SW 1271 (cell line): ENCODE data around the gene NRP2.

Experiments
- DNase-seq, 2 experiments: peaks; one replicate each; lab custom pipeline; 2025; lab: John Stamatoyannopoulos, UW

Gene NRP2

DNA sequence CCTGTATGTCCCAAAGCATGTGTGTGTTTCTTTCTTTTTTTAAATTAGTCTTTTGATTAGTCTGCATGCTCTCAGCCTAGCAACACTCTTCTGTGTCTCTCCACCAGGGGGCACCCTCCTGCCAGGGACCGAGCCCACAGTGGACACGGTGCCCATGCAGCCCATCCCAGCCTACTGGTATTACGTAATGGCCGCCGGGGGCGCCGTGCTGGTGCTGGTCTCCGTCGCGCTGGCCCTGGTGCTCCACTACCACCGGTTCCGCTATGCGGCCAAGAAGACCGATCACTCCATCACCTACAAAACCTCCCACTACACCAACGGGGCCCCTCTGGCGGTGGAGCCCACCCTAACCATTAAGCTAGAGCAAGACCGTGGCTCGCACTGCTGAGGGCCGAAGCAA is 93.8 kb downstream of the NRP2 start:
- peak in 1 of 2 experiments; percentile 4 for DNase-seq

DNA sequence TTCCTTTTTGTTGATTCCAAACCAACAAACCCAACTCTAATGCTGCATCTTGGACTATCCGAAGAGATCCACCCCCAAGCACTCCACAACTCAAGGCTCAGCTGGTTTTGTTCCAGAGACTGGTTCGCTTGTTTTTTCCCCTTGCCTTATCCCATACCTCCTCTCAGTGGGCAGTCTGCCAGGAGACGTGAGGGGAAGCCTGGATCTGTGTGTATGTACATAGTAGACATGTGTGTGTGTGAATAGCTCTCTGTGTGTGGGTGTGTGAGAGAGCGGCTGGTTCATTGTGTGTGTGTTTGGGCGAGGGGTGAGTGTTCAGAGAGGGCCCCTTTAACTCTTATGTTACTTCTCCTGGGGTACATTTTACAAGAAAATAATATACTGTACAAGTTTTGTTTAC is 94.4 kb downstream of the NRP2 start:
- DNase-seq = no peak

DNA sequence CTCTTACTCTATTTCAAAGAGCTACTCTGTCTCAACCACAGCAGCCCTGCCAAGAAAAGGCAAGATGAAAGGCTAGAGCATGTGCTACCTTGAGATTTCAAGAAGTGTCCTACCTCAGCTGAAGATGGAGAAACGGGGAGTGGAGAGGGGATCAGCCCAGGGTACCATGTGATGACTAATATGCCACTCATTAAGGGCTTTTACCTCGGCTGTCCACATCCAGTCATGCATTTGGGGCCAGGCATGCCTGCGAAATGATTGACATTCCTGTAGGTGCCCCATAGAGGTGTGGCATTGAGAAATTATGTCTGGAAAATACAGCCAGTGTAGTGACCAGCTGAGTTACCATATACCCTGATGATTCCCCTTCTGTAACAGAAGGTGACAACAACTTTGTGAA is 96.1 kb downstream of the NRP2 start:
- no peak for DNase-seq

DNA sequence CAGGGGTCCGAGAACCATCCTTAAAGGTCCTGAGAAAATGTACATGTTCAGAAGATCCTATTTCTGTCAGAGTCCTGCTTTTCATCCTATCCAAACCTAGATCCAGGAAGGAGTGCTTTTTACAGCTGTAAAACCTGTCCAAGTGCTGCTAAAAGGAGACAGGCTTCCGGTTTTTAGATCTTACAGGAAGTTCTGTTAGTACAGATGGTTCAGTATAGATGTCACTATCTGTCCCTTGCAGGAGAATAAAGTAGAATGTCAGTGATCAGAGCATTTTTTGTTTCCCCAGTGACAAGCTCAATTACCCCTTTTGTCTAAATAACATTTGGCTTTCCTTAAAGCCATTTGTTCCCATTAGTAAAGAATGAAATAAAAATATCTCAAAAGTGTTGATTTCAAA is 98.3 kb downstream of the NRP2 start:
- DNase-seq = no peak

DNA sequence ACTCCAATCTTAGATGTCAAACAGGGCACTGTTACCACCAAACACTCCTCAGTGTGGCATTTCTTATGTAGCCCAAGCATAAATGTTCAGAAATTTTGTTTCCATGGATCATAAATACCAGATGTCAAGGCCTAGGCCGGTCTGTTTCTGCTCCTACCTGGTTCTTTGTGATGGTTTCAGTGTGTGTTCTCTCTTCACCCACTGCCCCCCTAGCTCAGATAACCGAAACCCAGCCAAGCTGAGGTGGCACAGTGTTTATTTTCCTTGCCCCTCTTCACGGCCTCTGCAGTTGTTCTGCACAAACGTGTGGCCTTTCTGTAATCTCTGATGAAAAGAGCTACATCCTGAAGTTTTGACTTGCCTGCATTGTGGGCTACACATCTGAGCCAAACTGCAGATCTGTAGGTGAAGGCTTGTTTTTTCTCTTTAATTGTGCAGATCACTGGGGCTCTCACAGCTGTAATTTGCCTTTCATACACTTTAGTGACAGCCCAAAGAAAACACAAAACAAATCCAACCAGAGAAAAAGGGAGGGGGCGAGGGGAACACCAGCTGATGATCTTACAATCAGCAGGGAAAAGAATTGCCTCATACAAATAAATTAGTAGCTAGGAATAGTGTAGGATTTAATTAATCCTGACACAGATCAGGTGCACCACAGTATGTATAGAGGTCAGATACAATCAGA is 99.1 kb downstream of the NRP2 start:
- DNase-seq = no peak

DNA sequence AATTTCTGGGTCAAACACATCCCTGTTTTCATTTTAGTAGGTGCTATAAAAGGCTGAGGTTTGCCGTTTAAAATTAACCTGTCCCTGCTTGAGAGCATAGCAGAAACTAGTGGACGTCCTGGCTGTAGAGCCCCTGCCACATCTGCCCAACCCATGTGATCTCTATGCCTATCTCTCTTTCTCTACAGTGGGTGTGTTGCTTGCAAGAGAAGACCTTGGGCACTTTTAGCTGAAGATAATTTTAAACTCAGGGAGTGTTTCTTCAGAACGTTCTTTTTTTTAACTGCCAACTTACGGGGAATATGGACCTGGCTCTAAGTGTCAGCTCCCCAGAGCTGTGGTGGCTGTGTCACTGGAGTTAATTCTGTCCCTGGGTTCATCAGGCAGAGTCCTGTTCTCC is 100.6 kb downstream of the NRP2 start:
- no peak for DNase-seq

DNA sequence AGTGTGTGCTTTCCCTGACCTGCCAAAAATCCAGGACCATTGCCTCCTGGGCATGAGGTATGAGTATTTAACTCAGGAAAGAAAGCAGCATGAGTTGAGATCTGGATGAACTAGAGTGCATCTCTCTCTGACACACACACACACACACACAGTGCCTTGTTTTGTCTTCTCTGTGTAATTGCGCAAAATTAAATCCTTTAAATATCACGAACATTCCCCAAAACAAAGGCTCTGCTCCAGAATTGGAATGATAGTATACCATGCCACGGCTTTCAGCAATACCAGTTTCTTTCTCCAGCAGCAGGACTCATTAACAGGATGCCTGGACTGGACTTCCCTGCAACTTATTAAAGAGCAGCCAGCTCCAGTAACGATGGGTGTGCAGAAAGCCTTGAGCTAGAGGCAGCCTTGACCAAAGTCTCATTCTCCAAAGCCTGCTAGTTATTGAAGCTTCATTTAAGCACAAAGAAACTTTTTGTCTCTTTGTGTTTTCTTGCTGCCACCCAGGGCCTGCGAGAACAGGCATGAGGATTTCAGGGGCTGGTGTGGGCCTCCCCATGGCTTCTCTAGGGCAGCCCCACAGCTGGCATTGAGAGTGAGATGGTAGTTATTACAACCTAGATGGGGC is 101.7 kb downstream of the NRP2 start:
- DNase-seq = no peak

DNA sequence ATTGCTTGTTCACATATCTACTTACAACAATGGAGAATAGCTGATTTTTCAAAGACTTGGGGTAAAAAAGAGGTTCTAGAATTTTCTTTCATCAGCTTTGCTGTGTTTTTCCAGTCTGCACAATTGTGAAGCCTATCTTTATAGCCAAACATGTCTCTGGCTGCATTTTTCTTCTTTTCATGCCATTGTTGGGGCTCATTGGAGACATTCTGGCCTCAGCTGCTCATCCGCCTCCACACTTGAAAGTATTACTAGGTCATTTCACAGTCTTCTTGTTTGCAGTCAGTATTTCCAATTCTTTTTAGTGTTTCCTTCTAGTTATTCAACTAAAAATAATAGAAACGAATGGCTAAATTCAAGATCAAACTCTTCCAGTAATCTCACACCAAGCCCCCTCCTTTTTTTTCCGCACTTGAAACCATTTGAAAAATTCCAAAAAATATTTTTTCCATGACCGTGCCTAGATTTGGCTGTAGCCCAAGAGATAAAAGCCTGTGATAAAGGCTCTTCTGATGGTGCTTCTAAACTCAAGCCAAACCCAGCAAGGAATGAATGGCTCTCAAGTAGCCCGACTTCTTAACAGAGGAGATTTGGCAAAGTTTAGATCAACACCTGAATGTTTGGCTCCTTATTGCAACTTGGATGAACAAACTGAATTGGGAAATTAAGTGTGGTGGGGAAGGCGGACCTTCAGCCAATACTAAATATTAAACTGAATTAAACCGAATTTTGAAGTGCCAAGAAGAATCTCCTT is 103.4 kb downstream of the NRP2 start:
- no peak for DNase-seq

DNA sequence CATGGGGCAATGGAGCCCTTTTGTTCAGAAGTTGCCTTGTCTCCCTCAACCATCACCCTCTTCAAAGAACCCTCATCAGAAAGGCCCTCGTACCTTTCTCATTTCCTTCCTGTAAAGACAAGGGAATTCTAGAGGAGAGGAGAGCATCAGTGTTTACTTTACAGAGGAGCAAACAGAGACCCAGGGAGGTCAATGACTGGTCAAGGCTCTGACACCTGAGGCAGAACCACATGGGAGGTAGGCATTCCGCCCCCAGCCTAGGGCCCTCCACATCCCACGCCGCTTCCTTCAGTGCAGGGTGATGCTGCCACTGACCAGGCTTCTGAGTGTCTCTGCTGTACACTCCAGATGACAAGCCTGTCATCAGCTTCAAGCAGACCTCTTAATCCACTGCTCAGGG is 104.7 kb downstream of the NRP2 start:
- DNase-seq = no peak

DNA sequence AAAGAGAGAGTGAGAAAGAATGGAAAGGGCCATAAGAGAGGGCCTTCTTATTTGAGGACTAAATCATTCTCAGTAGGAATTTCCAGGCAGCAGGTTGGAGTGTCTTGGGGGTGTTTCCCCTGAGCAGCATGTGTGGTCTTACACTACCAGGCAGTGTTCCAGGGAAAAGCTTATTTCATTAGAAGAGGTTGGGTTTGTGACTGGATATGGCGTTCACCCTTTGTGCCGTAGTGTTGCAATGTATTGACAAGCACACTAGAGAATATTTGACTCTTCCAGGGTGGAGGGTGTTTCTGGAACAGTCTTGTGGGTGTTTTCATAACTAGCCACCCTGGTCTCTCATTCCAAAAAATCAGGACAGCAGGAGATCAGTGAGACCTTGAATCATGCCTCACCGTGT is 105.5 kb downstream of the NRP2 start:
- DNase-seq = no peak

DNA sequence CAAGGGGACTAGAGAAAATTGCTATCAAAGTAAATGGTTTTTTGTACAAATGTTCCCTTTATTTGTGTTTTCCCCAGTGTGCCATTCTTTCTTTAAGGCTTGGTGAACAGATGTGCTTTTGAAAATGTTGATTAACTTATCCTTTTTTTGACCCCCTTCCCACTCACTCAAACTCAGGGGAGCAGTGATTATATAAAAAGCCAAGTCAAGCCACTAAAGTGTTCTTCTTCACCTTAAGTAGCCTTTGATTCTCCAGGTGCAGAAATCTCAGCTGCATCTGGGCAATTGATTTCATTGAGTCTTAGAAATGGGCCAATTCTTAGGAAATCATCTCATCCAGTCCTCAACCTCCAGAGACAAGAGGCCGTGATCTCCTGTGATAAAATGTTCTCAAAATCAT is 107.6 kb downstream of the NRP2 start:
- DNase-seq = no peak

DNA sequence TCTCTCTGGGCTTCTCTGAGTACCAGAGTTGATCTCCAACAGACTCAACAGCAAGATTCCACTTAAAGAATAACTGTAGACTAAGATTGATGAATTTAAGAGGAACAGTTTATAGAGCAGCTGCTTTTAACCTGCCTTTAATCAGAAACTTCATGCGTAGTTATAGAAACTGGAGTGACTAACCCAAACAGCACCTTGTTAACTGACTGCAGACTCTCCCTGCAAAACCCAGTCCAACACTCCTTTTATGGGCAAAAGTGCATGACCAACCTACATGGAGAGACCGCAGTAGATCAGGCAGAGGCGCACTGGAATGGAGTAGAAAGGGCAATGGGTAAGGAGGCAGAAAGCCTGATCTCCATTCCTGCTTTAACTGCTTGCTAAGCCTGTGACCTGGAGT is 110.6 kb downstream of the NRP2 start:
- DNase-seq = no peak

DNA sequence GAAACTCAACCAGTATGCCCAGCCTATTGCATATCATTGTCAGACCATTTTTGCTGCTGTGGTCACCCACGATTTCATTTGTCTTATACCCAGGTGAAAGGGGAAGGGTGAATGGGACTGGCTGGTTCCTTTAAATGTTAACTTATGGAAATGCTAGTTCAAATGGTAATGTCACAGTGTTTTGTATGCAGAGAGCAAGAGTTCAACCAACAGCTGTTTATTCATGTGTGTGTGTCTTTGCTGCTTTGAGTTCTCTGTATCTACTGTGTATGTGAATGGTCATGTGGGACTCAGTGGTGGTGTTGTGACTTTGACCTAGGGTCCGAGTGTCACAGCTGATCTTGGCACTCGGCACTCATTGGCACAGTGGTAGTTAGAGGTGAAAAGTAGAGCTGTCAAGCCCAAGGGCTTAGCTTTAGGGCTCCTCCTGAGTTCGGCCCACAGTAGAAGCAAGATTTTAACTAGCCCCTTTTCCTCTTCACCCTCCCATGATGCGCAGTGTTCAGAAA is 114.6 kb downstream of the NRP2 start:
- DNase-seq = no peak

DNA sequence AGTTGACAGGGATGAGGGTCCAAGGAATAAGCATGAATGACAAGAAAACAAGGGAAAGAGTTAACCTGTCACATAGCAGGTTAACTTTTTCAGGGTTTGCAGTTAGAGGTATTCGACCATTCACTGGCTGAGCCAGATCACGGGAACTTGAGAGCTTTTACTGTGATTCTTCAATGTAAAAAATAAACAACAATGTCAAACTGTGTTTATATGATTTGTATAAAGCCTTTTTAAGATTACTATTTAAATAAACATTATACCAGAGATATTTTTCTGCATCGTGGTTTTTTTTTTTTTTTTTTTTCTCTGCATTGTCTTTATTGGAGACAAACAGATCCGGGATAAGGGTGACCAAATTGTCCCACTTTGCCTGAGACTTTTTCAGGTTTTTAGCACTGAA is 115.6 kb downstream of the NRP2 start:
- no peak for DNase-seq

DNA sequence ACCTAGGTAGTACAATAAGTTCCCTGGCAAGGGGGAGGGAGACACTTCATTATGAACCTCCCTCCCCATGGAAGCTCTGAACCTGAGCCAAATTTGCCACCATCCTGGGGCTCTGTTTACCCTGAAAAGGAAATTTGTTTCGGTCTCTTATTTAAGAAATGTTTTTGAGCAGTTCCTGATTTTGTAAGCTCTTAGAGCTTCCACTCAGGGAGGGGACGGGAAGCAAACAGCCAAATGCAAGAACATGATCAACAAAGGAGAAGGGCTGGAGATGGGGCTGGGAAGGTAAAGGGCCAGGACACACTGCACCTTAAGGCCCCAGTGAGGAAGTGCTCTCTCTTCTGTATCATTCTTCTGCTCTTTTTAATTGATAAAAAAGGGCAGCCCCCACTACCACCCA is 117.9 kb downstream of the NRP2 start:
- no peak for DNase-seq

DNA sequence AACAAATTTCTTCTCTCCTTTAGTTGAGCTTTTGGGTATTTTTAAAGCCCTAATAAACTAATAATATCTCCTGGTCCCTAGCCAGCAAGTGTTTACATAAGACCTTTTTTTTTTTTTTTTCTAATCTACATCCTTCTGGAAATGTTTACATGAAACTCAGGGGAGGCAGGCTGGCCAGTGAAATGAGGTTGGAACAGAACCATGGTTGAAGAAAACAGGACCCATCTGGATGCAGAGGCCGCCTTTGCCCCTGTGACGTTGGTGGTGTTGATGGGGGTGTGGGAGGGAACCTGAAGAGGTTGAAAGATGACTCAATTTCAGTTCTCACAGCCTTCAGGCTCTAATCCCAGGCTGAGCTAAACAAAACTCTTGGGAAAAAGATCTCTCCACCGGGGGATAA is 118.5 kb downstream of the NRP2 start:
- no peak for DNase-seq

DNA sequence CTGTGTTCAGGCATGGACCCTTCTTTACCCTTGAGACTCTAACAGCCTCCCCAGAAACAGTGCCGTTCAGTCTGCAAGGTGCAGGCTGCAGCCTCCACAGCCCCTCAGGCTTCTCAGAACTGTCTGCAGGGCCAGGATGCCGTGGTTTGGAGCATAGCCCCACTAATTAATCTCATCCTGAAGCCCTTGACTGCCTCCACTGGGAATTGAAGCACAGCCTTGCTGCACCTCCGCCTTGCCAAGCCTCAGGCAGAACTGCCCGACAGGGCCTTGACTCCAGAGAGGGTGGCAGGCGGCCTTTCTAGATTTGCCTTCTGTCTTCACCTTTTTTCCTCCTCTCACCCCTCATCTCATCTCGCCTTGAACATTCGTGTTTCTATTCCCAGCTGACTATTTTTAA is 119.8 kb downstream of the NRP2 start:
- DNase-seq = no peak

DNA sequence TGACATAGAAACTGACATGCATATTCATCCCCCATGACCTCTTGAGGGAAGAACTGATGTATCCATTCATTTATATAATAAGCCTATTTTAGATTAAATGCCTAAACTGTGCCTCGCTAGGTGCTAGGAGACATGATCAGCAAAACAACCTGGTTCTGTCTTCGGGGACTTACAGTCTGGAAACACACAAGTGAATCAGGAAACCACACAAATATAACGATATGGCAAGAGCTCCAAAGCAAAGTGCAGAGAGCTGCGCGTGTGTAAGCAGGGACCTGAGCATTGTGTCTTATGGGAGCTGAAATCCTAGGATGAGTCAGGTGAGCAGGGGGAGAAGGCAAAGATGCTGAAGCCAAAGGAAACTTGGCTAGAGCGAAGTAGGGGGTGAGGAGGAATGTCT is 120.6 kb downstream of the NRP2 start:
- no peak for DNase-seq

DNA sequence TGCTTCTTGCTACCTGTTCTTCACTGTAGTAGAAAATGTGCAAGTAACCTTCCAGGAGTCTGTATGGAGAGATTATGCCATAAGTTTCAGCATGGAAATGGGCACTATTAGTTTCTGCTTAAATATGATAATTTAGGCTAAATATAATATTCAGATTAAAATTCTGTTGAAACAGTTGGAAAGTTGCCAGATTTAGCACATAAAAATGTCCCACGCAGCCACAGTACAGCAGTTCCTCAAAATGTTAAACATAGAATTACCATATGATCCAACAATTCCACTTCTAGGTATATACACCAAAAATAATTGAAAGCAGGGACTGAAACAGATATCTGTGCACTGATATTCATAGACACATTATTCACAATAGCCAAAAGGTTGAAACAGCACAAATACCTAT is 121.2 kb downstream of the NRP2 start:
- no peak for DNase-seq

DNA sequence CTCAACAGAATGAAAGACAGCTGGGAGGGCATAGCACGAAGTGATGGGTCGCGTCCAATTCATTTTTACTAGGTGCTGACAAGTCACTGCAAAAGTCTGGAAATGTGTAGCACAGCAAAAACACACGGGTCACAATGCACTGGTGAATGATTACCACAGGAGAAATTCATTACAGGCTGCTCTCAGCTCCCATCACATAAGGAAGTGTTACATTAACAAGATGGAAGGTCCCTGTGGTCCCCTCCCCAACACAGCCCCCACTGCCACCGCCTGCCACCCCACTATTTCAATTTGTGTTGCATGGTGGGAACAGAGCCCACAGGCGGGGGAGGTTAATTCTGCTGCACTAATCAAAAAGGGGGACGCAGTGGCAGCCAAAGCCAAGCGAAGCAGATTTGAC is 122.8 kb downstream of the NRP2 start:
- no peak for DNase-seq

DNA sequence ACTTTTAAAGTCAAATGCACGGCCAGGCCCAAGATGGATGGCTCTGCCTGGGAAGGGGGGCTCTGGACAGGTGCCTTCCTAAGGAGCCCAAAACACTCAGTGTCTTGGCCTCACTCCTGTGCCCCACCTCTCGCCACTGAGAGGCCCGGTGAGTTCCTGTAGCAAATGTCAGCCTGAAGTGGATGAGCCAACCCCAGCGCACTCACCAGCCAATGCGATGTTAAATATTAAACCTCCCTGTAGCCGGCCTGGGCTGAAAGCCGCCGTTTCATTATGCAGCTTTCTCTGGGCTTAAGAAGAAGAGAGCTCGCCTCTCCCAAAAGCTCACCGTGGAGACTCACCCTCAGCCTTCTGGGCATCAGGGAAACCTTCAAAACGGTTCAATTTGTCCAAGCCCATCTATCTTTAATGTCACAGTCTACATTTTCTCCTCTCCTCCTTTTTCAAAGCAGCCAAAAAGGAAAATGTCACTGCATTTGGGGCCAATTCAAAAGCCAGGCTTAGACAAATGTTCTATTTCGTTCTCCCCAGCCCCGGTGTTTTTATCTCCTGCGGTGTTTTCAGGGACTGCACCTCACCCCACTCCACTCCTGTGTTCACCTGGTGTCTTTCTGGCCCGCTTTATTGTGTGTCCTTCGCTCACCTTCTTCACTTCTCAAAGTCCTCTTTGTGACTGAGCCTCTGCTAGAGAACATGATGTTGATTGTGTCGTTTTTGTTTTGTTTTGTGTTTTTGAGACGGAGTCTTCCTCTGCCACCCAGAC is 124.0 kb downstream of the NRP2 start:
- no peak for DNase-seq

DNA sequence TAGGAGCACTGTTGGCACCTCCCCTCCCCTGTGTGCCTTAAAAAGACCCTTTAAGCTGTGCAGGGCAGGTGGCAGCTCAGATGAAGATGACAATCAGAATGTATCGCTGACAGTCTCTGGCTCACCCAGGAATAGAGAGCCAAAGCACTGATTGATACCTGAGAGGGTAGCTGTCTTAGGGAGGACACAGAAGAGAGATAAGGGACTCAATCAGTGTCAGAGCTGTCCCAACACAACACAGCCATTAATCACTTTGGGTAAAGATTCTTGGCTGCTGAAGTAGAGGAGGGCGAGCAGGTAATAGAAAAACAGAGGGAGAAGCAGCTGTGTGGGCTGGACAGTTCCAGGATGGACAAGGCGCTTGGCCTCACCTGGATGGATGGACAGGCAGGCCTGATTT is 124.9 kb downstream of the NRP2 start:
- no peak for DNase-seq

DNA sequence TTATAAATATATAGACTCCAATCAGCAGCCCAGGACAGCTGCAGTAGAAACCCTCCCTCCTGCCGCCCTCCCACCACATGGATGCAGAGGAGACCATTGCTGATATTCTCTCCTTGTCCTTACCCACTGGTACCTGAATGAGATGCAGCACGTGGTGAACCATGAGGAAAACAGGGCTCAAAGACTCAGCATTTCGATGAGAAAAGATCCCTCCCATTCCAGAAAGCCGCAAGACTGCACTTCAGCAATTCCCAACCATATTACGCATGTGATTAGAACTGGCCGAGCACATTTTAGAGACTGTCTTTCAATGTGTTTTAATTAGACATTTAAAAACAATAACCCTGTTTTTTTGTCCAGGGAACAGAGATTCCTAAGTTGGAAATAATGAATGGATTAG is 125.5 kb downstream of the NRP2 start:
- DNase-seq = no peak
